H1 (cell line): Measurements from ENCODE around the gene PRKCA. TPM values are rescaled to one million over a fixed set of nuclear protein-coding genes. Genes with fewer than 3 reads are reported as not detected.

Experiments
- CTCF ChIA-PET: fragments of 300-600 bp; sonication (Branson Sonifier 250); formaldehyde crosslinking; loops from one replicate; lab custom pipeline; 2021; ENCODE audit not compliant: partially characterized antibody; lab: Charles Lee
- POLR2A ChIA-PET: fragments of 300-600 bp; sonication (Branson Sonifier 250); formaldehyde crosslinking; loops from one replicate; lab custom pipeline; 2021; ENCODE audit warnings: inconsistent platforms; ENCODE audit not compliant: partially characterized antibody; lab: Charles Lee
- DNase-seq, 2 experiments: peaks; one replicate each; pipeline versions ENCODE4 v3.0.0 to v3.0.0-alpha.2; 2010 to 2022; ENCODE audit warnings: low spot score in 2 of 2, low read depth in 1 of 2, mixed read lengths in 1 of 2
- FAIRE-seq: peaks from 2 replicates; lab custom pipeline; 2011; peaks lifted over from hg19 to GRCh38; lab: Jason Lieb, UNC
- H2AFZ ChIP-seq: 2 replicates; pipeline ENCODE4 v1.8.1; 2012; ENCODE audit warnings: low read length, inconsistent platforms
- H2AK5ac ChIP-seq: 2 replicates; pipeline ENCODE4 v1.6.1; 2013; ENCODE audit warnings: low read depth, low read length
- H2BK120ac ChIP-seq: replicated peaks from 2 replicates; pipeline ENCODE3; 2013; ENCODE audit warnings: low read depth, low read length, inconsistent platforms
- H2BK12ac ChIP-seq: 2 replicates; pipeline ENCODE4 v1.6.1; 2013; ENCODE audit warnings: low read depth, low read length
- H2BK15ac ChIP-seq: 2 replicates; pipeline ENCODE4 v1.6.1; 2013; ENCODE audit warnings: low read length
- H2BK20ac ChIP-seq: 2 replicates; pipeline ENCODE4 v1.6.1; 2013; ENCODE audit warnings: low read length
- H2BK5ac ChIP-seq: 2 replicates; pipeline ENCODE4 v1.6.1; 2013; ENCODE audit warnings: low read depth, low read length
- H3K14ac ChIP-seq: 2 replicates; pipeline ENCODE4 v1.6.1; 2013; ENCODE audit warnings: inconsistent platforms; ENCODE audit not compliant: insufficient read length
- H3K18ac ChIP-seq: 2 replicates; pipeline ENCODE4 v1.6.1; 2013; ENCODE audit warnings: low read length; ENCODE audit errors: extremely low read depth
- H3K23ac ChIP-seq: 2 replicates; pipeline ENCODE4 v1.6.1; 2013; ENCODE audit warnings: inconsistent platforms; ENCODE audit not compliant: insufficient read length
- H3K23me2 ChIP-seq: 2 replicates; pipeline ENCODE4 v1.6.1; 2013; ENCODE audit warnings: low read depth, low read length
- H3K27ac ChIP-seq: 2 replicates; pipeline ENCODE4 v1.6.1; 2011; ENCODE audit warnings: low read depth, low read length, inconsistent platforms
- H3K27me3 ChIP-seq, 4 experiments: replicated peaks in 1 of 4; 1 replicate in 1 of 4; 2 replicates in 3 of 4; pipeline versions ENCODE4 v1.6.1 to v1.8.1; 2011 to 2013; ENCODE audit warnings: low read length in 3 of 4, mild to moderate bottlenecking in 3 of 4, inconsistent platforms in 2 of 4, mixed read lengths in 2 of 4, moderate library complexity in 1 of 4; ENCODE audit not compliant: control insufficient read depth in 3 of 4, insufficient read depth in 3 of 4; ENCODE audit errors: extremely low read depth in 1 of 4
- H3K36me3 ChIP-seq, 4 experiments: 2 replicates each; pipeline versions ENCODE4 v1.6.1 to v1.8.1; 2011 to 2013; ENCODE audit warnings: mild to moderate bottlenecking in 4 of 4, low read length in 3 of 4, moderate library complexity in 2 of 4, control low read depth in 1 of 4, inconsistent platforms in 1 of 4; ENCODE audit not compliant: insufficient read depth in 4 of 4, control insufficient read depth in 2 of 4
- H3K4ac ChIP-seq: replicated peaks from 2 replicates; pipeline ENCODE3; 2013; ENCODE audit warnings: low read length, low read depth, mixed read lengths, inconsistent platforms; ENCODE audit not compliant: insufficient read length
- H3K4me1 ChIP-seq, 4 experiments: replicated peaks in 1 of 4; 1 replicate in 1 of 4; 2 replicates in 3 of 4; pipeline versions ENCODE4 v1.6.1 to v1.8.1; 2011 to 2013; ENCODE audit warnings: low read length in 3 of 4, inconsistent platforms in 2 of 4, mixed read lengths in 1 of 4; ENCODE audit not compliant: insufficient read depth in 4 of 4, control insufficient read depth in 3 of 4
- H3K4me2 ChIP-seq, 2 experiments: 2 replicates each; pipeline versions ENCODE4 v1.6.1 to v1.8.1; 2011 to 2013; ENCODE audit warnings: low read depth in 2 of 2, low read length in 2 of 2, control low read depth in 1 of 2, inconsistent platforms in 1 of 2, mild to moderate bottlenecking in 1 of 2; ENCODE audit not compliant: insufficient read depth in 1 of 2
- H3K4me3 ChIP-seq, 4 experiments: fragments of 200-600, 300-600 bp in 1 of 4; sonication (generic), shearing (Covaris generic), sonication (Bioruptor Twin) in 1 of 4; 2 replicates each; pipeline versions ENCODE4 v1.5.1 to v1.8.1; 2011 to 2016; ENCODE audit warnings: low read length in 4 of 4, low read depth in 3 of 4, control low read depth in 2 of 4, inconsistent platforms in 2 of 4, mild to moderate bottlenecking in 2 of 4, mixed read lengths in 1 of 4, moderate library complexity in 1 of 4; ENCODE audit not compliant: insufficient read depth in 2 of 4; ENCODE audit errors: extremely low read depth in 1 of 4
- H3K56ac ChIP-seq: replicated peaks from 2 replicates; pipeline ENCODE3; 2013; ENCODE audit warnings: low read depth, mild to moderate bottlenecking, mixed read lengths, low read length, inconsistent platforms; ENCODE audit not compliant: insufficient read length
- H3K79me1 ChIP-seq: 2 replicates; pipeline ENCODE4 v1.6.1; 2013; ENCODE audit warnings: low read depth, low read length, control low read depth
- H3K79me2 ChIP-seq, 2 experiments: 2 replicates each; pipeline versions ENCODE4 v1.6.1 to v1.8.1; 2012 to 2013; ENCODE audit warnings: low read length in 2 of 2, mild to moderate bottlenecking in 2 of 2, inconsistent platforms in 1 of 2; ENCODE audit not compliant: insufficient read depth in 2 of 2, control insufficient read depth in 1 of 2
- H3K9ac ChIP-seq, 4 experiments: replicated peaks in 1 of 4; 1 replicate in 1 of 4; 2 replicates in 3 of 4; pipeline versions ENCODE4 v1.6.1 to v1.8.1; 2011 to 2013; ENCODE audit warnings: low read depth in 3 of 4, low read length in 3 of 4, control low read depth in 2 of 4, mild to moderate bottlenecking in 2 of 4, moderate library complexity in 2 of 4, inconsistent platforms in 1 of 4; ENCODE audit errors: extremely low read depth in 1 of 4
- H3K9me3 ChIP-seq, 2 experiments: 2 replicates each; pipeline versions ENCODE4 v1.6.1 to v1.8.1; 2012 to 2013; ENCODE audit warnings: mild to moderate bottlenecking in 2 of 2, moderate library complexity in 2 of 2, control low read depth in 1 of 2, inconsistent platforms in 1 of 2, low read depth in 1 of 2, low read length in 1 of 2, mixed read lengths in 1 of 2; ENCODE audit not compliant: insufficient read depth in 2 of 2
- H4K20me1 ChIP-seq, 2 experiments: replicated peaks in 1 of 2; 2 replicates each; pipeline versions ENCODE3 to v1.8.1; 2011 to 2013; ENCODE audit warnings: inconsistent platforms in 2 of 2, low read length in 2 of 2, mild to moderate bottlenecking in 1 of 2; ENCODE audit not compliant: insufficient read depth in 2 of 2, control insufficient read depth in 1 of 2
- H4K5ac ChIP-seq: 2 replicates; pipeline ENCODE4 v1.6.1; 2013; ENCODE audit warnings: low read length, low read depth, mixed read lengths, inconsistent platforms; ENCODE audit not compliant: insufficient read length
- H4K8ac ChIP-seq: 2 replicates; pipeline ENCODE4 v1.8.0; 2013; ENCODE audit warnings: mild to moderate bottlenecking, moderate library complexity, low read length, inconsistent platforms; ENCODE audit not compliant: insufficient read depth; ENCODE audit errors: extremely low read depth
- H4K91ac ChIP-seq: replicated peaks from 2 replicates; pipeline ENCODE3; 2013; ENCODE audit warnings: low read length, mixed read lengths, inconsistent platforms; ENCODE audit not compliant: insufficient read length
- CBX5 ChIP-seq: fragments of 300-800, 300-1000 bp; sonication (generic); IDR thresholded peaks from 2 replicates; pipeline ENCODE4 v1.7.1; 2016; ENCODE audit warnings: antibody characterized with exemption, low read length, low read depth
- CEBPB ChIP-seq: IDR thresholded peaks from 2 replicates; pipeline ENCODE4 v1.6.1; 2012; ENCODE audit warnings: low read depth, low read length
- CHD2 ChIP-seq: IDR thresholded peaks from 2 replicates; pipeline ENCODE4 v1.6.1; 2012; ENCODE audit warnings: low read length, improper control_type of control experiment
- EGR1 ChIP-seq: IDR thresholded peaks from 2 replicates; pipeline ENCODE4 v1.6.1; 2011; ENCODE audit warnings: low read depth, low read length, borderline replicate concordance
- MAFK ChIP-seq: IDR thresholded peaks from 2 replicates; pipeline ENCODE4 v1.6.1; 2012; ENCODE audit warnings: low read depth, mild to moderate bottlenecking, improper control_type of control experiment, low read length
- RBBP5 ChIP-seq: IDR thresholded peaks from 2 replicates; pipeline ENCODE4 v1.7.1; 2012; ENCODE audit warnings: low read depth, mild to moderate bottlenecking, inconsistent platforms, low read length, moderate library complexity, borderline replicate concordance
- SAP30 ChIP-seq: fragments of 300-600 bp; sonication (generic); IDR thresholded peaks from 2 replicates; pipeline ENCODE4 v1.7.1; 2012; ENCODE audit warnings: low read length, moderate library complexity, mild to moderate bottlenecking, inconsistent platforms; ENCODE audit not compliant: insufficient read depth, insufficient replicate concordance
- SP1 ChIP-seq: IDR thresholded peaks from 2 replicates; pipeline ENCODE4 v1.6.1; 2011; ENCODE audit warnings: low read depth, low read length
- SP4 ChIP-seq: IDR thresholded peaks from 2 replicates; pipeline ENCODE4 v1.6.1; 2012; ENCODE audit warnings: low read length, inconsistent platforms
- TAF1 ChIP-seq: IDR thresholded peaks from 2 replicates; pipeline ENCODE4 v1.6.1; 2011; ENCODE audit warnings: mild to moderate bottlenecking, low read depth, low read length
- ZNF274 ChIP-seq: IDR thresholded peaks from 2 replicates; pipeline ENCODE4 v1.7.0; 2012; ENCODE audit warnings: low read length, borderline replicate concordance; ENCODE audit errors: extremely low read depth
- WGBS, 2 experiments: shearing (Covaris generic) in 1 of 2; methylation state at CpG; one replicate each; pipeline versions ENCODE4 v1.1.6 to v1.1.7; 2013 to 2015; ENCODE audit warnings: low lambda C conversion rate in 2 of 2, mixed read lengths in 2 of 2, inconsistent platforms in 1 of 2, low coverage in 1 of 2, missing lambda C conversion rate in 1 of 2; ENCODE audit not compliant: insufficient replicate concordance in 2 of 2, insufficient coverage in 1 of 2, insufficient read length in 1 of 2; ENCODE audit errors: extremely low coverage in 1 of 2, missing lambda C conversion rate in 1 of 2; 5-methylcytosine and 5-hydroxymethylcytosine counted together
- polyA plus RNA-seq, 7 experiments: library from polyadenylated mRNA; depleted of rRNA in 3 of 7; stranded (reverse) in 5 of 7; unstranded in 2 of 7; fragments of >200 nt in 5 of 7; fragments of 200-250 nt in 2 of 7; gene quantifications; 1 replicate in 5 of 7; 2 replicates in 1 of 7; 4 replicates in 1 of 7; pipeline versions ENCODE4 v1.2.1 to v1.2.3, GENCODE V29; 2011 to 2013; ENCODE audit warnings: missing spikeins in 2 of 7, mixed read lengths in 2 of 7
- total RNA-seq: library from RNA; stranded (reverse); fragmentation: NEBNext Ultra II Directional; extraction: Animal tissue kit (Norgen Biotek cat#: 25700); gene quantifications from 2 replicates; pipeline ENCODE4 v1.2.1, GENCODE V29; 2021
- TF ChIP-seq, protein P1 (sequence below): IDR thresholded peaks from 2 replicates; pipeline ENCODE4 v1.6.1; 2012; ENCODE audit warnings: inconsistent platforms

The PRKCA gene
- total and polyA plus RNA-seq, 2 of the 8 experiments (the other 6 are each of a cell fraction or from before 2014, with no cell fraction given): 5.8 to 17.8 TPM

DNA sequence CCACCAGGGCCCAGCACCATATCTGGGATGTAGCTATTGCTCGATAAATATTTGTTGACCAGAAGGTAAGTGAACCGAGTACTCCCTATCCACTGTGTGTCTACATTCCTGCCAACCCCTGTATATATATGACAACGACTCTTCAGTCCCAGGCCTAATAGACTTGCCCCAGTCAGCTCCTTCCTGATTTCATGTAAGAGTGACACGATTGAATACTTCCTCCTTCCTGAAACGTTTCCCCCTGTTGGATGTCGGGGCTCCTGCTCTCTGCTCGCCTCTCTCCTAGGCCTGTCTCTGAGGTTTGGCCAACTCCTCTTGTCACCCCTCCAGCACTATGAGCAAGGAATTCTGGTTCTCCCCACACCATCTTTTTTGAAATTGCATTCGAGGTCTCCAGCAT lies 178.9 kb downstream of the PRKCA start:
- POLR2A ChIA-PET: interaction anchor here (0.6 kb wide), 1 partner anchor 59 kb away, joined by 3 read pairs; no protein-coding TSS in a partner anchor
- no peak overlapping the region for H3K18ac ChIP-seq
- H4K5ac ChIP-seq: no peak overlapping the region
- CTCF ChIA-PET: interaction anchor here (0.7 to 1.3 kb wide), 5 partner anchors 14 to 97 kb away, joined by 3 to 6 read pairs (median 3); no protein-coding TSS in a partner anchor
- no peak overlapping the region for H3K27ac ChIP-seq
- no peaks in the 10 kb centered on the region for H3K23me2 ChIP-seq
- no peaks in the 10 kb centered on the region; the same call in 1 of the 2 replicates for H3K79me1 ChIP-seq
- H3K4me3 ChIP-seq: no peak overlapping the region
- no peaks in the 10 kb centered on the region for H3K27me3 ChIP-seq
- H3K23ac ChIP-seq: no peak overlapping the region
- WGBS, 2 experiments: 92% methylated on average over 8 of the region's 8 CpGs; no CpG with 5 or more reads in 1 of the 2 experiments
- no peak overlapping the region for H3K56ac ChIP-seq
- TF ChIP-seq CBX5 (no peak), SP1 (no peak), TAF1 (no peak), ZNF274 (no peak), EGR1 (no peak), RBBP5 (no peak), MAFK (no peak), CEBPB (no peak), SP4 (no peak), CHD2 (no peak), SAP30 (no peak)
- TF ChIP-seq, protein P1, sequence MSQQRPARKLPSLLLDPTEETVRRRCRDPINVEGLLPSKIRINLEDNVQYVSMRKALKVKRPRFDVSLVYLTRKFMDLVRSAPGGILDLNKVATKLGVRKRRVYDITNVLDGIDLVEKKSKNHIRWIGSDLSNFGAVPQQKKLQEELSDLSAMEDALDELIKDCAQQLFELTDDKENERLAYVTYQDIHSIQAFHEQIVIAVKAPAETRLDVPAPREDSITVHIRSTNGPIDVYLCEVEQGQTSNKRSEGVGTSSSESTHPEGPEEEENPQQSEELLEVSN: no peak
- H3K36me3 ChIP-seq: no peaks in the 10 kb centered on the region
- H2BK5ac ChIP-seq: no peak overlapping the region
- no peak overlapping the region for H2BK12ac ChIP-seq
- no peak for DNase-seq
- H4K91ac ChIP-seq: no peak overlapping the region
- H2AFZ ChIP-seq: no peak overlapping the region
- FAIRE-seq: no peak
- no peak overlapping the region; the same call in 1 of the 2 replicates for H2BK15ac ChIP-seq
- no peak overlapping the region for H3K9ac ChIP-seq
- no peak overlapping the region for H2AK5ac ChIP-seq
- H3K4ac ChIP-seq: no peak overlapping the region
- no peaks in the 10 kb centered on the region for H4K20me1 ChIP-seq
- H3K9me3 ChIP-seq: no peaks in the 10 kb centered on the region
- peaks cover 0 to 2% of the 10 kb centered on the region in 2 experiments; a peak in 3 of 4 replicates for H3K79me2 ChIP-seq
- H4K8ac ChIP-seq: no peak overlapping the region
- no peak overlapping the region for H3K4me2 ChIP-seq
- H2BK20ac ChIP-seq: no peak overlapping the region
- no peak overlapping the region for H2BK120ac ChIP-seq
- no peak overlapping the region for H3K14ac ChIP-seq
- H3K4me1 ChIP-seq: peaks cover 2 to 9% (median 5%) of the 10 kb centered on the region in 4 experiments; a peak in 5 of 7 replicates
